Stimulated activated CD8-positive, alpha-beta memory T cell treated with anti-CD3 and anti-CD28 coated beads, Interleukin-12 subunit alpha, Interleukin-12 subunit beta, amount 100 ng/mL, for 1 hour (primary cell): ENCODE results near the gene PTGES2.
"Not testable (repeated sequence)": the region's sequence is repeated elsewhere in the genome, so short reads cannot be mapped to it uniquely, and the experiment has no call there.

Experiments
- DNase-seq: peaks from one replicate; pipeline ENCODE4 v3.0.0-alpha.2; 2020; ENCODE audit warnings: low read depth

Gene PTGES2

DNA sequence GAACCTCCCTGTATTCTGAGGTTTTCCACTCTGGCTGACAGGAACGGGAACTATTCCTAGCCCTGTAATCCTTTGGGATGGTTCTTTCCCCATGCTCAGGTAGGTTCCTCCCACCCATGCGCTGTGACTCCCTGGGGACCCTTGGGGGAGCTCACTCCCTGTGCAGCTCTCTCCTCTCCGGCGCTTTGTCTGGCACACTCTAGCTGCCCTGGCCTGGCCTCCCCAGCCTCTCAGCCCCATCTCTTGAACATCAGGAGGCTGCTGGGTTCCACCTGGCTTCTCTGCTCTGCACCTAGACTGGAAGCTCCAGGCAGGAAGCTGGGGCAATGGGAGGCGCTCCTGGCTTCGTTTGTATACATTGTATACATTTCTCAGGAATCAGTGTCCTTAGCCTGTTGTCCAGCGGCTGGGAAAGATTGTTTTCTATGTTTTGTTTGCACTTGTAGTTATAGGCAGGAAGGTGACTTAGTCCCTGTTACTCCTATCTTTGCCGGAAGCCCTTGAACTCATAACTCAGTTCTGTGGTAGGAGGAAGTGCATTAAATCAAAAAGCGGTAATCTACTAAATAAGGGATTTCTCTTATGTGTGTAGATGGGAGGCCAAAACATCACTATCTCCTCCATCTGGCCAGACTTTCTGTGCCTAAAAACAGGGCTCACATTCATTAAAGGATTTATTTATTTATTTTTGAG is 39.1 kb downstream of the PTGES2 start:
- no peak for DNase-seq

- DNase-seq, result no peak
These were observed 40.3 kb downstream of the PTGES2 start for GRCh38 chr9:128087262-128087661.

DNA sequence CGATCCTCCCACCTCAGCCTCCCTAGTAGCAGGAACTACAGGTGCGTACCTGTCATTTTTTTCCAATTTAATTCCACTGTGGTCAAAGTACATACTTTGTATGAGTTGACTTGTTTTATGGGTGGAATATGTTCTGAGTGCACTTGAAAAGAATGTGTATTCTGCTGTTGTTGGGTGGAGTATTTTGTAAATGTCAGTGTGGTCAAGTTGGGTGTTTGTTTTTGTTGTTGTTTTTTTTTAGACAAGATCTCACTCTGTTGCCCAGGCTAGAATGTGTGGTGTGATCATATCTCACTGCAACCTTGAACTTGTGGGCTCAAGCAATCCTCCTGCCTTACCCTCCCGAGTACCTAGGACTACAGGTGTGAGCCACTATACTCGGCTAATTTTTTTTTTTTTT is 41.6 kb downstream of the PTGES2 start:
- DNase-seq, result no peak

GRCh38 chr9:128084746-128085145 is 42.8 kb downstream of the PTGES2 start:
- no peak for DNase-seq

DNA sequence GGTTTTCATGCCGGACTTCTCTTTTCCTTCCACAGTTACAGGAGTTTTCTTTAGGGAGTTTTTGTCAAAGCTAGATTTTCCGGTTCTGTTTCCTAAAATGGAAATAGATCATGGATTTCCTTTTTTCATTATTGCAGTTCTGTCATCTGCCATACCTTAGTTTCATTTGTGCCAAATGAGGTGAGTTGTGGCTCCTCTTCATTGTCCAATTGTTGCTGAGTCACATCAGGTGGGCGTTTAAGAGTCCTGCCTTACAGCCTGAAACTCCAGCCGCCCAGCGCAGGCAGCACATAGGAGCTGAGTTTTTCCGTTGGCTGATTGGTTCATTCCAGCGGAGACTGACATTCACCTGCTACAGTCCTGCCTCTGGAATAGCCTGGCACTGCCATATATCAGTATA is 45.4 kb downstream of the PTGES2 start:
- DNase-seq, result no peak

- no peak for DNase-seq
These were observed 46.5 kb downstream of the PTGES2 start for GRCh38 chr9:128081056-128081455.

- no peak for DNase-seq
These were observed 47.3 kb downstream of the PTGES2 start for GRCh38 chr9:128080206-128080605.

- DNase-seq, result no peak
These were observed 48.8 kb downstream of the PTGES2 start for GRCh38 chr9:128078504-128079434.

DNA sequence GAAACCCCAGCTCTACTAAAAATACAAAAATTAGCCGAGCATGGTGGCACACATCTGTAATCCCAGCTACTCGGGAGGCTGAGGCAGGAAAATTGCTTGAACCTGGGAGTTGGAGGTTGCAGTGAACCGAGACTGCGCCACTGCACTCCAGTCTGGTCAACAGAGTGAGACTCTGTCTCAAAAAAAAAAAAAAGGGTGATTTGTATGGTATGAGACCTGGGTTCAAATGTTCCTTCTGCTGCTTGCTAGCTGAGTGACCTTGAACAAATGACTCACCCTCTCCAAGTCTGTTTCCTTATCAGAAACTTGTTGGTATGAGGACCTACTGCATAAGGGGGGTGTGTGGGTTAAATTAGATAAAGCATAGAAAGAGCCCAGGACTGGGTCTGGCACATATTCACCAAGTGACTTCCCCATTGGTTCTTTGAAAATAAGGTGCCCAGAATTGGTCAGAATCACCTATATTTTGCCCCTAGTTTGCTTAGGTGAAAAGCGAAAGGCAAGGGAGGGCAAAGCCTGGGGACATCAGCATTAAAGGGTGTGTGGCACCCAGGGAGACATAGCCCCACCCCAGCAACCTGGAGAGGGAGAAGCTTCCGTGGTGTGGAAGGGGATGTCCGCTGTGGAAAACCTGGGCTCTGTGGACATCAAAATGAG is 49.6 kb downstream of the PTGES2 start:
- no peak for DNase-seq

DNA sequence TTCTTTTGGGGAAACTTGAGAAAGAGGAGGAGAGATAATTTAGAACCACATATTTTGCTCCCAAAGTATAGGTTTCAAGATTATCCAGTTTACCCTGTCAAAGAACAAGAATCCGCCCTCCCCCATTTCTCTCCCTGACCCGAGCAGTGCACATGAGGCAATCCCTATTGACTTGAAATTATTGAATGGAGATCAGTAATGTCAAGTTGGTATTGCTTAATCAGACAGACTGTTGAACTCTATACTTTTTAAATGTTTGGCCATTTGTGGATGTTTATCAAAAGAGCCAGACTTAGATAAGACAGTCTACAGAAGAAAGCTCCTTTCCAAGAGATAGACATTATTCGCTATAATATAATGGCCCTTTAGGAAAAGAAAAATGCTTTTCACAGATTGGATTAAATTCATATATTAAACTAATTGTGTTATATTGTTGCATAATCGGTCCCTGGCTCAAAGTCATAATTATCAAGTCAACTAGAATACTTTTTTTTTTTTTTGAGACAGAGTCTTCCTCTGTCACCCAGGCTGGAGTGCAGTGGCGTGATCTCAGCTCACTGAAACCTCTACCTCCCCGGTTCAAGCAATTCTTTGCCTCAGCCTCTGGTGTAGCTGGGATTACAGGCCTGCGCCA is 54.2 kb downstream of the PTGES2 start:
- DNase-seq, result no peak

- peak; percentile 46 for DNase-seq
These were observed 55.1 kb downstream of the PTGES2 start for GRCh38 chr9:128072144-128073021.

DNA sequence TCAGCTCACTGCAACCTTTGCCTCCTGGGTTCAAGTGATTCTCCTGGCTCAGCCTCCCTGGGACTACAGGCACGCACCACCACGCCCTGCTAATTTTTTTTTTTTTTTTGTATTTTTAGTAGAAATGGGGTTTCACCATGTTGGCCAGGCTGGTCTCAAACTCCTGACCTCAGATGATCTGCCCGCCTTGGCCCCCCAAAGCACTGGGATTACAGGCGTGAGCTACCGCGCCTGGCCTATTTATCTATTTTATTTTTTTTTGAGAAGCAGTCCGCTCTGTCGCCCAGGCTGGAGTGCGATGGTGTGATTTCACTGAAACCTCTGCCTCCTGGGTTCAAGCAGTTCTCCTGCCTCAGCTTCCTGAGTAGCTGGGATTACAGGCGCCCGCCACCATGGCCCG is 56.1 kb downstream of the PTGES2 start:
- not testable (repeated sequence) for DNase-seq

DNA sequence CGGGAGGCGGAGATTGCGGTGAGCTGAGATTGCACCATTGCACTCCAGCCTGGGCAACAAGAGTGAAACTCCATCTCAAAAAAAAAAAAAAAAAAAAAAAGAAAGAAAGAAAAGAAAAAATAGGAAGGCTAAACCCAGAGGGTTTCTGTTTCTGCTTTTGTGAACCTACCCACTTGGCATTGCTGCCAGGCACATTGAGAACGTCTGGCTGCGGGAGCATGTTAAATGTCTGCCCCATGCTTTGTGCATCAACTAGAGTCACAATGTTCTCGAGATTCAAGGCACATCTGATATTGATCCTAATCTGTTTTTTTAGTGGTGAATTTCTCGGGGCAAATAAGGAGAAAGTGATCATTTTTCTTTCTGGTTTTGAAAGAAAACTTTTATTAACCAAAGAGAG is 56.7 kb downstream of the PTGES2 start:
- no peak for DNase-seq
